H1 (cell line): ENCODE data around the gene CHST12.

ENCODE experiments used
- CEBPB ChIP-seq: IDR thresholded peaks from 2 replicates; pipeline ENCODE4 v1.6.1; 2012; ENCODE audit warnings: low read depth, low read length
- CHD1 ChIP-seq: IDR thresholded peaks from 2 replicates; pipeline ENCODE4 v1.6.1; 2012; ENCODE audit warnings: low read depth, low read length, improper control_type of control experiment
- EP300 ChIP-seq, 2 experiments: IDR thresholded peaks; 1 replicate in 1 of 2; 2 replicates in 1 of 2; pipeline ENCODE4 v1.6.1; 2011 to 2012; ENCODE audit warnings: low read depth in 2 of 2, low read length in 2 of 2, mild to moderate bottlenecking in 2 of 2, borderline replicate concordance in 1 of 2, inconsistent platforms in 1 of 2, moderate library complexity in 1 of 2
- GABPA ChIP-seq: IDR thresholded peaks from 2 replicates; pipeline ENCODE4 v1.6.1; 2011; ENCODE audit warnings: mild to moderate bottlenecking, low read length, moderate library complexity, borderline replicate concordance; ENCODE audit not compliant: insufficient read depth
- POLR2AphosphoS5 ChIP-seq: IDR thresholded peaks from 2 replicates; pipeline ENCODE4 v1.6.1; 2011; ENCODE audit warnings: low read depth, low read length
- RAD21 ChIP-seq, 2 experiments: IDR thresholded peaks in 1 of 2; conservative IDR thresholded peaks in 1 of 2; 2 replicates each; pipeline ENCODE4 v1.6.1; 2011; ENCODE audit warnings: low read depth in 2 of 2, low read length in 2 of 2, improper control_type of control experiment in 1 of 2, inconsistent platforms in 1 of 2, mild to moderate bottlenecking in 1 of 2, moderate library complexity in 1 of 2
- SIN3A ChIP-seq, 2 experiments: IDR thresholded peaks in 1 of 2; conservative IDR thresholded peaks in 1 of 2; 2 replicates each; pipeline ENCODE4 v1.6.1; 2011 to 2012; ENCODE audit warnings: low read length in 2 of 2, improper control_type of control experiment in 1 of 2, low read depth in 1 of 2, mild to moderate bottlenecking in 1 of 2
- SRF ChIP-seq: IDR thresholded peaks from 2 replicates; pipeline ENCODE4 v1.6.1; 2011; ENCODE audit warnings: mild to moderate bottlenecking, low read depth, low read length, moderate library complexity
- TF ChIP-seq, protein P1 (sequence below), 3 experiments: IDR thresholded peaks; 1 replicate in 2 of 3; 2 replicates in 1 of 3; pipeline versions ENCODE4 v1.5.1 to v1.6.1; 2011; ENCODE audit warnings: low read length in 3 of 3, mild to moderate bottlenecking in 3 of 3, inconsistent platforms in 2 of 3, low read depth in 1 of 3, moderate library complexity in 1 of 3; ENCODE audit not compliant: insufficient read depth in 1 of 3; ENCODE audit errors: control extremely low read depth in 1 of 3
- TF ChIP-seq, protein P2 (sequence below): IDR thresholded peaks from 2 replicates; pipeline ENCODE4 v1.6.1; 2012; ENCODE audit warnings: low read length, inconsistent platforms

DNA sequence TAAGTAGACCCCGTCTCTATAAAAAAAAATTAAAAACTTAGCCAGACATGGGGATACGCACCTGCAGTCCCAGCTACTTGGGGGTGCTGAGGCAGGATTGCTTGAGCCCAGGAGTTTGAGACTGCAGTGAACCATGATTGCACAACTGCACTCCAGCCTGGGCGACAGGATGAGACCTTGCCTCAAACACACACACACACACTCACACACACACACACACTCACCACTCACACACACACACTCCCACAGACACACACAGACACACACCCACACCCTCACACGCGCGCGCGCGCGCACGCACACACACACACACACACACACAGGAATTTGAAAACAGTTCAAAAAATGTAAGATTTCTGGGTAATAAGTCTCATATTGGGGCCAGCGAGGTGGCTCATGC is 81.5 kb downstream of the CHST12 start:
- TF ChIP-seq, protein P1, sequence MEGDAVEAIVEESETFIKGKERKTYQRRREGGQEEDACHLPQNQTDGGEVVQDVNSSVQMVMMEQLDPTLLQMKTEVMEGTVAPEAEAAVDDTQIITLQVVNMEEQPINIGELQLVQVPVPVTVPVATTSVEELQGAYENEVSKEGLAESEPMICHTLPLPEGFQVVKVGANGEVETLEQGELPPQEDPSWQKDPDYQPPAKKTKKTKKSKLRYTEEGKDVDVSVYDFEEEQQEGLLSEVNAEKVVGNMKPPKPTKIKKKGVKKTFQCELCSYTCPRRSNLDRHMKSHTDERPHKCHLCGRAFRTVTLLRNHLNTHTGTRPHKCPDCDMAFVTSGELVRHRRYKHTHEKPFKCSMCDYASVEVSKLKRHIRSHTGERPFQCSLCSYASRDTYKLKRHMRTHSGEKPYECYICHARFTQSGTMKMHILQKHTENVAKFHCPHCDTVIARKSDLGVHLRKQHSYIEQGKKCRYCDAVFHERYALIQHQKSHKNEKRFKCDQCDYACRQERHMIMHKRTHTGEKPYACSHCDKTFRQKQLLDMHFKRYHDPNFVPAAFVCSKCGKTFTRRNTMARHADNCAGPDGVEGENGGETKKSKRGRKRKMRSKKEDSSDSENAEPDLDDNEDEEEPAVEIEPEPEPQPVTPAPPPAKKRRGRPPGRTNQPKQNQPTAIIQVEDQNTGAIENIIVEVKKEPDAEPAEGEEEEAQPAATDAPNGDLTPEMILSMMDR (IDR thresholded peaks at IDR 0.05; ENCODE audit: control extremely low read depth in 1 of 3, insufficient read depth in 1 of 3, low read depth in 1 of 3, low read length in 3 of 3) = no peak
- TF ChIP-seq GABPA (no peak), POLR2AphosphoS5 (no peak), CEBPB (no peak), EP300 (IDR thresholded peaks at IDR 0.05; ENCODE audit: borderline replicate concordance in 1 of 2, low read depth in 2 of 2, low read length in 2 of 2) (no peak), CHD1 (no peak), SRF (no peak), RAD21 (IDR thresholded peaks at IDR 0.05 in 1 of 2, conservative IDR thresholded peaks at IDR 0.05 in 1 of 2; ENCODE audit: low read depth in 2 of 2, low read length in 2 of 2) (no peak), SIN3A (conservative IDR thresholded peaks at IDR 0.05 in 1 of 2, IDR thresholded peaks at IDR 0.05 in 1 of 2; ENCODE audit: low read depth in 1 of 2, low read length in 2 of 2) (no peak)
- TF ChIP-seq, protein P2, sequence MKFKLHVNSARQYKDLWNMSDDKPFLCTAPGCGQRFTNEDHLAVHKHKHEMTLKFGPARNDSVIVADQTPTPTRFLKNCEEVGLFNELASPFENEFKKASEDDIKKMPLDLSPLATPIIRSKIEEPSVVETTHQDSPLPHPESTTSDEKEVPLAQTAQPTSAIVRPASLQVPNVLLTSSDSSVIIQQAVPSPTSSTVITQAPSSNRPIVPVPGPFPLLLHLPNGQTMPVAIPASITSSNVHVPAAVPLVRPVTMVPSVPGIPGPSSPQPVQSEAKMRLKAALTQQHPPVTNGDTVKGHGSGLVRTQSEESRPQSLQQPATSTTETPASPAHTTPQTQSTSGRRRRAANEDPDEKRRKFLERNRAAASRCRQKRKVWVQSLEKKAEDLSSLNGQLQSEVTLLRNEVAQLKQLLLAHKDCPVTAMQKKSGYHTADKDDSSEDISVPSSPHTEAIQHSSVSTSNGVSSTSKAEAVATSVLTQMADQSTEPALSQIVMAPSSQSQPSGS = no peak
